GM20431 (cell line): ENCODE measurements around the gene TMCC2.
"Not testable (repeated sequence)": the region's sequence is repeated elsewhere in the genome, so short reads cannot be mapped to it uniquely, and the experiment has no call there.

ENCODE experiments used
- in situ Hi-C: fragments of 300-500 bp; cut with MseI, MboI; formaldehyde crosslinking; loops from one replicate; pipeline ENCODE4 v1.15.0; 2020; ENCODE audit warnings: low sequenced_read_pairs; ENCODE audit not compliant: unreplicated experiment

TMCC2 gene

GRCh38 chr1:205274041-205274691 is 46.4 kb downstream of the TMCC2 start:
- in situ Hi-C loops = no loop called here

- in situ Hi-C loops = loop anchor here (5.0 kb wide), 1 partner anchor 52 kb away; no protein-coding TSS in a partner anchor
These were observed 47.4 kb downstream of the TMCC2 start for GRCh38 chr1:205275133-205275532.

- in situ Hi-C loops = loop anchor here (5.0 kb wide), 1 partner anchor 51 kb away; no protein-coding TSS in a partner anchor
These were observed 48.4 kb downstream of the TMCC2 start for GRCh38 chr1:205275916-205276688.

- in situ Hi-C loops = loop anchor here (5.0 kb wide), 1 partner anchor 51 kb away; no protein-coding TSS in a partner anchor
These were observed 48.9 kb downstream of the TMCC2 start for GRCh38 chr1:205276689-205277065.

- in situ Hi-C loops = loop anchor here (5.0 kb wide), 1 partner anchor 47 kb away; no protein-coding TSS in a partner anchor
These were observed 52.2 kb downstream of the TMCC2 start for GRCh38 chr1:205279986-205280385.

GRCh38 chr1:205280666-205281395 is 53.1 kb downstream of the TMCC2 start:
- in situ Hi-C loops = not testable (repeated sequence)

- in situ Hi-C loops = no loop called here
These were observed 55.8 kb downstream of the TMCC2 start for GRCh38 chr1:205283270-205284147.

GRCh38 chr1:205284420-205285144 is 56.8 kb downstream of the TMCC2 start:
- in situ Hi-C loops = no loop called here

GRCh38 chr1:205285381-205286101 is 57.8 kb downstream of the TMCC2 start:
- in situ Hi-C loops = no loop called here

- in situ Hi-C loops = no loop called here
These were observed 58.7 kb downstream of the TMCC2 start for GRCh38 chr1:205286335-205286950.

GRCh38 chr1:205287076-205287475 is 59.3 kb downstream of the TMCC2 start:
- in situ Hi-C loops = no loop called here

GRCh38 chr1:205287767-205288559 is 60.2 kb downstream of the TMCC2 start:
- in situ Hi-C loops = no loop called here

- in situ Hi-C loops = no loop called here
These were observed 63.9 kb downstream of the TMCC2 start for GRCh38 chr1:205291596-205291995.

- in situ Hi-C loops = no loop called here
These were observed 65.8 kb downstream of the TMCC2 start for GRCh38 chr1:205293350-205294074.

- in situ Hi-C loops = no loop called here
These were observed 66.6 kb downstream of the TMCC2 start for GRCh38 chr1:205294175-205294917.

- in situ Hi-C loops = no loop called here
These were observed 67.2 kb downstream of the TMCC2 start for GRCh38 chr1:205294934-205295333.
